HG03045 (cell line): ENCODE measurements around the gene FNDC11.
"Not testable (repeated sequence)": the region's sequence is repeated elsewhere in the genome, so short reads cannot be mapped to it uniquely, and the experiment has no call there.

Source experiments
- ATAC-seq: cut with Tn5 transposase; IDR thresholded peaks from one replicate; pipeline ENCODE4 v1.9.1; 2021; ENCODE audit warnings: mild to moderate bottlenecking, moderate library complexity; ENCODE audit not compliant: unreplicated experiment

FNDC11 gene, protein sequence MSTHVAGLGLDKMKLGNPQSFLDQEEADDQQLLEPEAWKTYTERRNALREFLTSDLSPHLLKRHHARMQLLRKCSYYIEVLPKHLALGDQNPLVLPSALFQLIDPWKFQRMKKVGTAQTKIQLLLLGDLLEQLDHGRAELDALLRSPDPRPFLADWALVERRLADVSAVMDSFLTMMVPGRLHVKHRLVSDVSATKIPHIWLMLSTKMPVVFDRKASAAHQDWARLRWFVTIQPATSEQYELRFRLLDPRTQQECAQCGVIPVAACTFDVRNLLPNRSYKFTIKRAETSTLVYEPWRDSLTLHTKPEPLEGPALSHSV

DNA sequence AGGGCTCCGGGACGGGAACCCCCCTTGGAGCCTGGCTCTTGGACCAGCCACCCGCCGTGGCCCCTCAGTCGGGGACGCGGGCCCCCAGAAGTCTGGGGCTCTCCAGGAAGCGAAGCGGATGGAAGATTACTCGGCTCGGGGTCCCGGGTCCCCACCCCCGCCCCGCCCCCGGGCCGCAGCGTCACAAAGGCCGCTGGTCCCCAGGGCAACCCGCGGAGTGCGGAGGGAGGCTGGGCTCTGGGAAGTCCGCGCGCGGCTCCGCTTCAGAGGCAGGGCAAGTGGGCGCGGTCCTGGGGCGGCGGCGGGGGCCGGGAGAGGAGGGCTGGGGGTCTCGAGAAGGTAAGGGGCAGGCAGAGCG, at the start of gene FNDC11:
TSS of gene FNDC11 (plus strand) at position 227 of the 358 bp plus-strand sequence. CDS start 1,505 bp downstream, outside the sequence.
- ATAC-seq, result peak; percentile 31

GRCh38 chr20:63504642-63505041, 49.3 kb upstream of the FNDC11 start:
- ATAC-seq, result no peak

DNA sequence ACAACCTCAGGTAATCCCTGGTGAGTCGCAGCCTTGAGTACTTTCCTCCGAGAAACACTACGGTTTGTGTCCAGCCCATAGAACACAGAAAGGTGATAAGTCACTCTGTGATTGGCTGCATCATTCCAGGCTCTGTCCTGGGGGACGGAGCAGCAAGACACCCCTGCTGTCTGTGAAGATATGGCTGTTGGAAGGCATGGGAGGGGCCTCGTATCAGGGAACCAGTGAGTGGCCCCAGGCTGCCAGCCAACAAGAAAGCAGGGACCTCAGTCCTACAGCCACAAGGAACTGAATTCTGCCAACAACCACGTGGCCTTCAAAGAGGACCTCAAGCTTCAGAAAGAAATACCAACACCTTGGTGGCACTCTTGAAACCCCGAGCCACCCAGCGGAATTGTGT, 48.7 kb upstream of the FNDC11 start:
- ATAC-seq, result no peak

GRCh38 chr20:63505723-63506122, 48.2 kb upstream of the FNDC11 start:
- no peak for ATAC-seq

DNA sequence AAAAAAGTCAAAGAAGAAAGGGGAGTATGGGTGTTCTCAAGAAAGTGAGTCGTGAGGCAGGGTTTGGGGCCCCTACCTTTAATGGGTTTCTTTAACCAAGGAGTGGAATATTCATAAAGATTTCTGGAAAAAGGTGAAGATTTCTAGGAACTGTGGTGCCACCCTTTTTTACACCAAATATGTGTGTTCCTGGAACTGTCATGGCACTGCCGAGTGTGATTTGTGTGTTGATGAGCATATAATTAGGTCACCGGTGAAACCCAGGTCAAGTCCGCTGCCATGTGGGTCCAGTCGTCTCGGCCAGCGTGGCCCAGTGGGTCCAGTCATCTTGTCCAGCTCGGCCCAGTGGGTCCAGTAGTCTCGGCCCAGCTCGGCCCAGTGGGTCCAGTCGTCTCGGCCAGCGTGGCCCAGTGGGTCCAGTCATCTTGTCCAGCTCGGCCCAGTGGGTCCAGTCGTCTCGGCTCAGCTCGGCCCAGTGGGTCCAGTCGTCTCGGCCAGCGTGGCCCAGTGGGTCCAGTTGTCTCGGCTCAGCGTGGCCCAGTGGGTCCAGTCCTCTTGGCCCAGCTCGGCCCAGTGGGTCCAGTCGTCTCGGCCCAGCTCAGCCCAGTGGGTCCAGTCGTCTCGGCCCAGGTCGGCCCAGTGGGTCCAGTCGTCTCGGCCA, 46.7 kb upstream of the FNDC11 start:
- no peak for ATAC-seq

DNA sequence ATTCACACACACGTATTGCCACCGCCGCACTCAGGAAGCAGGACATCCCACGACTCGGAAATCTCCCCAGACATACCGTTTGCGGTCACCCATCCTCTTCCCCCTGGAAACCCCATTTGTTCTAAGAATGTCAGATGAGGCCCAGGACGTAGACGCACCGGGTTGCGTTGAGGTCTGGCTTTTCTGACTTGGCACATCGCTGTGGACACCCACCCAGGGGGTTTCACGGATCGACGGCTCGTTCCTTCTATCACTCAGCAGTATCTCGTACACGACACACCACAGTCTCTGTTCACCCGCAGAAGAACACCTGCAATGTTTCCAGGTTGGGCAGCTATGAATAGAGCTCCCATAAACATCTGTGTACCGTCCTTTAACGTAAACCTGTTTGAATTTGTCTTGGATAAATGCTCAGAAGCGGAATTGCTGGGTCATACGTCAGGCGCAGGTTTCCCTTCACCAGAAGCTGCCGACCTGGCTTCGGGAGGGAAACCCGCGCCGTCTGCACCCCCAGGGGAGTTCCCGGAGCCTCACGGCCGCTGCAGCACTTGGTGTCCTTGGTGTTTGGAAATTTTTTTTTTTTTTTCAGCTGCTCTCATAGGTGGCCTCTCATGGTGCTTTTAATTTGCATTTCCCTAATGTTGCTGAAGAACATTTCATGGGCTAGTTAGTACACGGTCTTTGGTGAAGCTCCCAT, 45.7 kb upstream of the FNDC11 start:
- ATAC-seq, result no peak

DNA sequence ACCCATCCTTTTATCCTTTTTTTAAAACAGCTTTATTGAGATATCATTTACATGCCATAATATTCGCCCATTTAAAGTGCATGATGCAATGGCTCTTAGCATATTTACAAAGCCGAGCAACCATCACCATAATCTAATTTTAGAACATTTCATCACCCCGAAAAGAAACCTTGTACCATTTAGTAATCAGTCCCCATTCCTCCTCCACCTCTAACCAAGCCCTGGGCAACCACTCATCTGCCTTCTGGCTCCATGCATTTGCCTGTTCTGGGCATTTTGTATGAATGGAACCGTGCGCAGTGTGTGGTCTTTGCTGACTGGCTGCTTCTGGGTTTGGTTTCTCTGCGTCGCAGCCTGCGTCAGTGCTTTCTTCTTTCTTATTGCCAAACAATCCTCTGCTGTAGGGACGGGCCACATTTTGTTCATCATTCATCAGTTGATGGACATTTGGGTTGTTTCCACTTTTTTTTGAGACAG, 44.8 kb upstream of the FNDC11 start:
- ATAC-seq, result no peak

GRCh38 chr20:63513207-63513606, 40.8 kb upstream of the FNDC11 start:
- no peak for ATAC-seq

- not testable (repeated sequence) for ATAC-seq
These were observed 39.4 kb upstream of the FNDC11 start for GRCh38 chr20:63514520-63514919.

- no peak for ATAC-seq
These were observed 36.3 kb upstream of the FNDC11 start for GRCh38 chr20:63517376-63518309.

DNA sequence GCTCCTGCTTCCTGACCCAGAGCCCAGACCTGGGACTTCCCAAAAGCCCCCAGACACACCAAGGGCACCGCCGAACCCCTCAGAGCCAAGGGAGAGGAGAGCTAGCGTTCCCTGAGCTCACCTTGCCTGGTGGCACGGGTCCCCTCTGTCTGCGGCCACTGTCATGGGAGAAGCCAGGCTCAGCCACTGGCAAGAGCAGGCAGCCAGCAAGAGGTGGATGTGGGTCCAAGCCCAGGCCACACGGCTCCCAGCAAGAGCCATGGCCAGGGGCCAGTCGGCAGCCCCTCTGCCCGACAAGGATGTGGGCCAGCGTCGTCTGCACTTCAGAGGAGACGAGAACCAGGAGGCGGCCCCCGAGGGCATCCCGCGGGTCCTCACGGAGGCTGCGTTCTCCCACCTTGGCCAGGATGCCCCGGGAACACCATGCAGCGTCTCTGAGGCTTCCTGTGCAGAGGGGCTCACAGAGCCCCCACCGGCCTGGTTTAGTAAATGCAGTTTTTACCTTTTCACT, 35.6 kb upstream of the FNDC11 start:
- no peak for ATAC-seq

DNA sequence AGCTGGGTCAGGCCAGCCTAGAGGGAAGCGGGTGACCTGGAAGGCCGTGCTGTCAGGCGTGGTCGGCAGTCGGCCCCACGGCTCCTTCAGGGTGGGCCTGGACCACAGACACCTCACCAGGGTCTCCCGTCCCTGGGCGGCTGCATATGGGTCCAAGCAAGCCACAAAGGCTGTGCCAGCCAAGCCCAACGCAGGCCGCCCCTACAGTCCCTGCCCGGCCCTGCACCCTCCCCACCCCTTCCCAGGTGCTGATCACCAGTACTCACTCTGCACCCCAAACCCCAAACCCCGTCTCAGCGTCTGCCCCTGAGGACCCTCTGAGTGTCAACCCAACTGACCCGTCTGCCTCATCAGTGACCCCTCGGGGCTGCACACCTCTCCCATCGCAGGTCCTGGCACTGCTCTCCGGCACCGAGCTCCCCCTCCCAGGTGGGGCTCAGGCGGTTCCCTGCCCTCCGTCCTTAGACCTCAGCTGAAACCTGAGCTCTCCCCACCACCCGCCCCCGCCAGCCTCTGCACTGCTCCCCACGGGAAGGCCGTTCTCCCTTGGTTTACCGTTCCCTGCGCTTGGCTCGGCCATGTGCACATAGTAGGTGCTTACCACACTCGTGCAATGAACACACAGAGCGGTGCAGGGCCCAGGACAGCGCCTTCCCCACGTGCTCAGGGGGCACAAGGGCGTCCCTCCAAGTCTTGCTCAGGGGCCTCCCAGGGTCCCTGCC, 34.9 kb upstream of the FNDC11 start:
- no peak for ATAC-seq

DNA sequence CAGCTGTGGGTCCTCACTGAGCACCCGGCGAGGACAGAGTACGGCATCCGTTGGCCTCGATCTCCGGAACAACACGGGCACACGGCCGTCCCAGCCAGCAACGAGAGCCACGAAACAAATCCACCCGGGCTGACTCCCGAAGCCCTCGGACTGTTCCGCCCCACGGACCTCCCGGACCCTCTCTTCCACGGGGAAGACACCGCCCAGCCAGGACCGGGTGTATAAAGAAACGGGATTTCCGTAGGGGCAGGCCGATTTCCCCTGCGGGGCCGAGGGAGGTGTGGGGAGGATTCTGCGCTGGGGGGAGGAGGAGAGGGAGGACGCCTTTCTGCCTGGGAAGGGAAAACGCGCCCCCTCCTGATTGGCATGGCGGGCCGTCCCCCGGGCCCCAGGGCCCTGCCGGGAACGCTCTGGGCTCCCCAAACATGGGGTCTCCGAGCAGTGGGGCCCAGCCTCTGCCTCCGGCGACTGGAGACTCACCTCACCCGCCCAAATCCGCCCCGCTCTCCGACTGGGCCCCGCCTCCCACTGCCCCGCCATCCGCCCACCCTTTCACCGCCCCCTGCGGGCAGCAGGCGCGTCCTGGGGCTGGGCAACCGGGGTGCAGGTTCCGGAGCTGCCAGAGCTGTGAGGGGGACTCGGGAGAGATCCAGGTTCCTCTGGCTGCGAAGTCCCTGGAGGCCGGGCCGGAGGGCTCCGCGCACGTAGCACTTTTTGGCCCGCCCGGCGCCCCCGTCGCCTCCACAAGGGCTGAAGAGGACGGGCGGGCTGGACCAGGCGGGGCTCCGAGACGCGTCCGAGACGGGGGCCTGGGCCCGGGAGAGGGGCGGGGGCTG, 34.1 kb upstream of the FNDC11 start:
- peak; percentile 37 for ATAC-seq

DNA sequence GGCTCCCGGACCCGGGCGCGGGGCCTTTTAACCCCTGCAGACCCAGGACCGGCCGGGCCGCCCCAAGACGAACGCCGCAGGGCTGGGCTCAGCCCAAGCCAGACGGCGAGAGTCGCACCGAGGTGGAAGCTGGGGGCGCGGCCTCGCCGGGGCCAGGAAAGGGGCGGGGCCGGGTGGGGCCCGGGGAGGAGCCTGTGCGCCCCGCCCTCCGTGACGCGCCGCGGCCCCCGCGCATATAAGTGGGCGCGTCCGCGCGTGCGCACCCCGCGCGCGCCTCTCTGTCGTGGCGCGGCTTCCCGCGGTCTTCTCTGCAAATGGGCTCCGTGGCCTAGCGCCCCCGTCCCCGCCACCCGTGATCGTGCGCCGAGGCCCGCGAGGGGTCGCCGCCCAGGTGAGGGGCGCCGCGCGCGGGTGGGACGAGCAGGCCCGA, 33.4 kb upstream of the FNDC11 start, which contains the start of gene PPDPF:
TSS of gene PPDPF (plus strand) at position 262 of the 430 bp plus-strand sequence. CDS start 544 bp downstream, outside the sequence.
- peak; percentile 62 for ATAC-seq

DNA sequence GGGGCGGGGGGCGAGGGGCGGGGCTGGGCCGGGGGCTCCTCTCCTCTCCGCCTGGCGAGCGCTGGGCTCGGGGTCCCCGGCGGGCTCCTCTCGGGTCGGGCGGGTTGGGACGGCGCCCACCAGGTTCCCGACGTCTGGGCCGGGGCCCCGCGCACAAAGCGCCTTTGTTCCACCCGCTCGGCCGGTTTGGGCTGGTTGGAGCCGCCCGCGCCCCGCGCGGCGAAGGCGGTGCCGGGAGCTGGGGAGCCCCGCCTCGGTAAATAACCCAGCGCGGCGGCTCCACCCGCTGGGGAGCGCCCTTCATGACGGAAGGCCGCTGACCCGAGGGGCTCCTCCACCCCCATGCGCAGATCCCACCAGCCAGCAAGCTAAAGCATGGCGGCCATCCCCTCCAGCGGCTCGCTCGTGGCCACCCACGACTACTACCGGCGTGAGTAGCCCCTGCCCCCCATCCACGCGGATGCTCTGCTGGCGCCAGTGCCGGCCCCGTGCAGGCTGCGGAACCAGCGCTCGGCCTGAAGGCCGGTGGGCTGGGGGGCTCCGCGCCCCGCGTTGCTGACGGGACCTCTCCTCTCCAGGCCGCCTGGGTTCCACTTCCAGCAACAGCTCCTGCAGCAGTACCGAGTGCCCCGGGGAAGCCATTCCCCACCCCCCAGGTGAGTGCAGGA, 32.9 kb upstream of the FNDC11 start:
- peak; percentile 34 for ATAC-seq

DNA sequence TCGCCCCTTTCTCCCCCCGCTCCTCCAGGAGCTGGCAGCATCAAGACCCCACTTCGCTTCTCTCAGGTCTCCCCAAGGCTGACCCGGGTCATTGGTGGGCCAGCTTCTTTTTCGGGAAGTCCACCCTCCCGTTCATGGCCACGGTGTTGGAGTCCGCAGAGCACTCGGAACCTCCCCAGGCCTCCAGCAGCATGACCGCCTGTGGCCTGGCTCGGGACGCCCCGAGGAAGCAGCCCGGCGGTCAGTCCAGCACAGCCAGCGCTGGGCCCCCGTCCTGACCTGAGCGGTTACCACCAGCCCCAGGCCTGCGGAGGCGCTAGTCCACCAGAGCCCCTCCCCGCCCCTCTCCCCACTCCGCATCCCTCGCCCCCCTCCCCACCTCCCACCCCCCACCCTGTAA, 32.4 kb upstream of the FNDC11 start:
- no peak for ATAC-seq

- no peak for ATAC-seq
These were observed 31.7 kb upstream of the FNDC11 start for GRCh38 chr20:63522091-63522868.
